Limb (tissue), 2 donors: ENCODE data around the gene KRTAP1-4.
"Not testable (repeated sequence)": the region's sequence is repeated elsewhere in the genome, so short reads cannot be mapped to it uniquely, and the experiment has no call there.

Experiments
- DNase-seq, 2 donors: peaks; one replicate each; pipeline ENCODE4 v3.0.0-alpha.2; 2016; ENCODE audit errors: extremely low spot score in 2 of 2

KRTAP1-4 gene

DNA sequence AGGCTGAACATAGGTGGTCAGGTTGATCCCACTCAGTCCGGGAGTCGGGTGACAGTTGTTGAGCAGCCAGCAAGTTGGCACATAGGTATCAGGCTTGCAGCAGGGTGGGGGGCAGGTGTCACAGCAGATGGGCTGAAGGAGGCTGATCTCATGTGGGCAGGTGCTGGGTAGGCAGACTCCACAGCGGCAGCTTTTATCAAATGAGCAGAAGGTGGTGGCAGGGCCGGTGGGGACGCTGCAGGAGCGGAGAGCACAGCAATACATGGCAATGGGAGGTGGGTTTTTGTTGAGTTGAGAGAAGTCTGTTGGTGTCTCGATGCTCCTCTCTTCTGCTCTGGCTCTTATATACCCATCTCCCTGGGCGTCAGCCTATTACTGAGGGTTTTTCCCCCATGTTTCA lies 21.2 kb downstream of the KRTAP1-4 start, which contains the start of gene KRTAP3-1:
KRTAP3-1 (minus strand) TSS at position 318 of the 400 bp plus-strand sequence; CDS start at position 264, 54 bp downstream.
- DNase-seq: no peak

- no peak for DNase-seq
These were observed 25.6 kb downstream of the KRTAP1-4 start for GRCh38 chr17:41004397-41004796.

DNA sequence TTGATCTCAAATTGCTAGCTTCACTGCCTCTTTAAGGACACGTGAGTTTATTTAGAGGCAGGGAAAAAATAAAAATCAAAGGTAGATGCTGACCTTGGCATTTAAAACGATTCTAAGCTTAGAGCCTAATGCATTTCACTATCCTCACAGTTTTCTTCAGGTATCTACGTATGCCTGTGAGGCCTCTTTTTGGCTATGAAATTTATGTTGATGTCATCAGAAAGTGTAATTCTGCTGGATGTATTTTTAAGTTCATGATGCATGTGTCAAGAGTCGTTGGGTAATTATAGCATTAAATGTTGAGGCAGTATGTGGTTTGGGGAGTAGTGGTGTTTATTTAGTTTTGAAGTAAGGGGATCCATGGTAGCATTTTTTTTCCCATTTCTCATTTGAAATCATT lies 26.1 kb downstream of the KRTAP1-4 start:
- no peak for DNase-seq

GRCh38 chr17:41002814-41003213 lies 27.2 kb downstream of the KRTAP1-4 start:
- DNase-seq: no peak

- no peak for DNase-seq
These were observed 28.2 kb downstream of the KRTAP1-4 start for GRCh38 chr17:41001795-41002194.

GRCh38 chr17:40999563-40999962 lies 30.4 kb downstream of the KRTAP1-4 start, which contains the start of gene KRTAP3-2:
TSS of gene KRTAP3-2 (minus strand) at chr17:40999906. CDS start at chr17:40999853, 53 bp downstream.
- DNase-seq: not testable (repeated sequence)

DNA sequence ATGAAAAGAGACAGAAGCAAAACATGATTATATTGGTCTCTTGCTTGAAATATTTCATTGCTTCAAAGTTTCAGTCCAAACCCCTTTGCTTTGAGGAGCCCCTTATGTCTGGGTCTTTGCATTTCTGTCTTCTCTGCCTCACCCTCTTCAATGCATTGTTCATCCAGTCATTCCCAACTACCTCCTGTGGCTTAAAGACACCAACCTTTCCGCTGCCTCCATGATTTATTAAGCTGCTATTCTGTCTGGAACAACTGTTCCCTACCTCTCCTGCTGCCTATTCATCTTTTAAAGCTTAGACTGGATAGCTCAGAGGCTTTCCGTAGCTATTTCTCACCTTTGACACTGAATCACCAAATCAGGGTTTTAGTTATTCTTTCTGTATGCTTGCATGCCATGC lies 32.6 kb downstream of the KRTAP1-4 start:
- DNase-seq: no peak

GRCh38 chr17:40996829-40997228 lies 33.2 kb downstream of the KRTAP1-4 start:
- DNase-seq: no peak

GRCh38 chr17:40995116-40995515 lies 34.9 kb downstream of the KRTAP1-4 start:
- no peak for DNase-seq

DNA sequence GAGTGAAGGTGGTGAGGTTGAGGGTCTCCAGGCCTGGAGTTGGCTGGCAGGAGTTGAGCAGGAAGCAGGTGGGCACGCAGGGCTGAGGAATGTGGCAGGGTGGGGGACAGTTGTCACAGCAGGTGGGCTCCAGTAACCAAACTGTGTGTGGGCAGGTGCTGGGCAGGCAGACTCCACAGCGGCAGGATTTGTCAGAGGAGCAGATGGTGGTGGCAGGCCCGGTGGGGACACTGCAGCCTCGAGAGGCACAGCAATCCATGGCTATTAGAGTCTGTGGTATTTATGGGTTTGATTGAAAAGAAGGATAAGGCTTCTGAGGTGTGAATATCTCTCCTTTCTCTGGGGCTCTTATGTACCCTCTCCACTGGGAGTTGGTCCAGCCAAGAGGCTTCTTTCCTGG lies 36.2 kb downstream of the KRTAP1-4 start, which contains the start of gene KRTAP3-3:
KRTAP3-3 (minus strand) TSS at position 326 of the 400 bp plus-strand sequence; CDS start at position 259, 67 bp downstream.
- DNase-seq: no peak

DNA sequence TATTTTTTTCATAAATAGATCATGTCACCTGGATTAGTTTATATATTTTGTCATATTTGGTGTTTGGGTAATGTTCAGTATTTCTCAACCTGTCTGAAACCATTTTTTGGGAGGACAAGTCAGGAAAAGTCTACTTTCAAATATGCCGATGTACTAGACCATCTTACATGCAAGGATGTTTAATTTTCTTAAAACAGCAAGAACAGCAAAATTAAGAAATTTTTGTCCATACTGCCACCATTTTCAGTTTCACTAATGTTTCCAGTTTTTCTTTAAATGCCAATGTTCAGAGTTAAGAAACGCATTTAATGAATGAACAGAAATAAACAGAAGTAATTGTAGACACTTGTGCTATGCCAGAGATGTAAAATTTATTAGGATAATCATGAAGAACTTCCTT lies 36.9 kb downstream of the KRTAP1-4 start:
- DNase-seq: no peak

DNA sequence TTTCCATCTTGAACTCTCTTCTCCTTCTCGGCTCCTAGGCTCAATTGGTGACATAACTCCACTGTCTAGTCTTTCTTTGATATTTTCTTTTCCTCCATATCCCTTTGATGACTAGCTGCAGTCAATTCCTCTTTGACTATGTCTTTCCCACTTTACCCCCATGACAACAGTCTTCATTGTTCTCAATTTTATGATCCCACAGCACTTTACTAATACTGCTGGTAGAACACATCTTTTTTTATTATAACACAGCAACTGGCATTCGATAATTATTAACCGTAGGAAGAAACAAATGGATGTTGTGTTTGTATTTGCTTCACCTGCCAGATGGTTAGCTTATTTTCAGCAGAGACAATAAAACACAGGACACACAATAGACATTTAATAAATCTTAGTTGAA lies 37.3 kb downstream of the KRTAP1-4 start:
- DNase-seq: no peak

DNA sequence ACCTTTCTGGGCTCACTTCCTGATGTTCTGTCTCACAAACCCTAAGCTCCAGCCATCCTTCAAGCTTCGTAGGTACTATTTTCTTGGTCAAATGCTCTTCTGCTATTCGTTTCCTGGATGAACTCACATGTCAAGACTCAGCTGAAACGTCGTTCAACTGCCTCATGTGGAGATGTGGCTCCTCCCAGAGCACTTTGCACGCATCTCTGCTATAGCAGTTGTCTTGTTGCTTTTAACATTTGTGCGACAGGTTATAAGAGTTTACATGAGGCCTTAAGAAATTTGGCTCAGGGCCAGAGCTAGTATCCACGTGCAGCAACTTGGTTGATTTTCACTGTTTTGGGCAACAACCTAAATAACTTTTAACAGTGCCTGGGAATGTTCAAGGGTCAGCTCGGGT lies 43.1 kb downstream of the KRTAP1-4 start:
- no peak for DNase-seq

DNA sequence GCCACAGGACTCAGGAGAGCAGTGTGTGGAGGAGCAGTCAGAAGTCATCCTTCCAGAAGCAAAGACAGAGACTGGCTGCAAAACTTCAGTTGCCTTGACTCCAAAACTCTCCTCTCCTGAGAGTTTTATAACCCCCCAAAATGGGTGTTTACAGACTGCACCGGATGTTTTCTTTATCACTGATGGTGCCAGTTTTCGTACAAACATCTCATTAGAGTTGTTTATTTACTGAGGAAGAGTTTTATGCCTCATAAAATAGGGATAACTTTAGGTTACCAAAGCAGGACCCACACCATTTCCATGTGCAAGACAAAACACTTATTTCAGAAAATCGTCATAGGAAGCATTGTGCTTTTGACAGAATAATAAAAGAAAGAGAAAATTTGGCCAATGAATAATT lies 45.8 kb downstream of the KRTAP1-4 start, which contains the start of gene KRT40:
KRT40 (minus strand) TSS at position 101 of the 400 bp plus-strand sequence; CDS start at position 48, 53 bp downstream.
- DNase-seq: no peak

DNA sequence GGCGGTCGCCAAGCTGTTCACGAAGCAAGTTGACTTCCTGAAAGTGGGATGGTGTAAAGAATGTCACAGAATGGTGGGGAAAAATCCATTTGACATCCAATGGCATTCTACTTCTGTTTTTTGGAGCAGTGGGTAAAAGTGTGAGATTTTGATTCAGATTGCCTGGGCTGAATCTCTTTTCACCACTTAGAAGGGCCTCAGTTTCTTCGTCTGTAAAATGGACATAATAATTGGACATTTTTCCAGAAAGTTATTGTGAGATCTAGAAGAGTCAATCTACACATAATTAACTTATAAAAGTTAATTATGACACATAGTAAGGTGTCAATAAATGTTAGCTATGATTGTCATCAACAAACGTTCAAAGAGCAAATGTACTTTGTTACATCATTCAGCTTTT lies 48.9 kb downstream of the KRTAP1-4 start:
- DNase-seq: no peak

DNA sequence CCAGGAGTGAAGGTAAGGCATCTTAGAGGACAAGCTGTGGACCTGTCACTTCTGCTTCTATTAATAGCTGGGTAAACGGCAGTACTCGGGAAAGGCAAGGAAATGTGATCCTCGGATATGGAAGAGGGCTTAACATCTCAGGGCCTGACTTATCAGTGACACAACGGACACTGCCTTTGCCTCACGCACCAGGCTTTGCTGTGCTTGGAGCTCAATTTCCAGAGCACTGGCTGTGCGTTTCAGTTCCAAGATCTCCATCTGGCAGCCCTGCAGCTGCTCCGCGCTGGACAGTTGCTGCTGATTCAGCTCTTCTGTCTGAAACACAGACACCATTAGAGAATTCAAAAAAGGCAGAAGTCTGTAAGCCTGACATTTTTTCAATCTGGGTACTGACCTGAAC lies 49.4 kb downstream of the KRTAP1-4 start:
- DNase-seq: peak; percentile 47 to 76

DNA sequence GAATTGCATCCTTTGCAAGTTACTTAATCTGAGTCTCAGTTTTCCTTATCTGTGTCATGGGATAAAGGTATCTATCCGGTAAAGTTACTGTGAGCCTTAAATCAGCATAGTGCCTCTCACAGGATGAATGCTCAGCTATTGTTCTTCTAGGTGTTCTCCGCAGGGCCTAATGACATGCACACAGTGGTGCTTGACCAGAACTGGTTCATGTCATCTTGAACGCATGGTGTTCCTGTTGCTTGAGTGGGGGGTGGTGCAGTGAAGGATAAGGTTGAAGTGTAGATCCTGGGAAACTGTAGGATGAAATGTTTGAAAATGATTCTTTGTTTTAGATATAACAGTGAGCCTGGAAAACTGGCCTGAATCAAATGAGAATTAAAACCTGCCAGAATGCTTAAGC lies 49.9 kb downstream of the KRTAP1-4 start:
- no peak for DNase-seq
